Stomach (tissue), 4 donors: ENCODE results near the gene PHF21A.

ENCODE experiments used
- POLR2A ChIP-seq, 4 donors: fragments of 450-650 bp; IDR thresholded peaks; one replicate each; pipeline ENCODE4 v1.6.1; 2016; ENCODE audit warnings: antibody characterized with exemption in 4 of 4, control low read depth in 2 of 4, mild to moderate bottlenecking in 1 of 4, moderate library complexity in 1 of 4
- POLR2AphosphoS5 ChIP-seq, 3 donors: sonication (generic); formaldehyde crosslinking; IDR thresholded peaks; one replicate each; pipeline ENCODE4 v1.6.1; 2016; ENCODE audit warnings: antibody characterized with exemption in 3 of 3
- TF ChIP-seq, protein P1 (sequence below), 7 experiments: fragments of 450-650 bp in 4 of 7; fragments of 200-600 bp in 3 of 7; sonication (generic) in 3 of 7; IDR thresholded peaks; one replicate each; pipeline ENCODE4 v1.5.1; 2016 to 2019; ENCODE audit warnings: antibody characterized with exemption in 7 of 7, control low read depth in 2 of 7, mild to moderate bottlenecking in 1 of 7

- TF ChIP-seq POLR2A (IDR thresholded peaks at IDR 0.05) = no peak
- TF ChIP-seq, protein P1, sequence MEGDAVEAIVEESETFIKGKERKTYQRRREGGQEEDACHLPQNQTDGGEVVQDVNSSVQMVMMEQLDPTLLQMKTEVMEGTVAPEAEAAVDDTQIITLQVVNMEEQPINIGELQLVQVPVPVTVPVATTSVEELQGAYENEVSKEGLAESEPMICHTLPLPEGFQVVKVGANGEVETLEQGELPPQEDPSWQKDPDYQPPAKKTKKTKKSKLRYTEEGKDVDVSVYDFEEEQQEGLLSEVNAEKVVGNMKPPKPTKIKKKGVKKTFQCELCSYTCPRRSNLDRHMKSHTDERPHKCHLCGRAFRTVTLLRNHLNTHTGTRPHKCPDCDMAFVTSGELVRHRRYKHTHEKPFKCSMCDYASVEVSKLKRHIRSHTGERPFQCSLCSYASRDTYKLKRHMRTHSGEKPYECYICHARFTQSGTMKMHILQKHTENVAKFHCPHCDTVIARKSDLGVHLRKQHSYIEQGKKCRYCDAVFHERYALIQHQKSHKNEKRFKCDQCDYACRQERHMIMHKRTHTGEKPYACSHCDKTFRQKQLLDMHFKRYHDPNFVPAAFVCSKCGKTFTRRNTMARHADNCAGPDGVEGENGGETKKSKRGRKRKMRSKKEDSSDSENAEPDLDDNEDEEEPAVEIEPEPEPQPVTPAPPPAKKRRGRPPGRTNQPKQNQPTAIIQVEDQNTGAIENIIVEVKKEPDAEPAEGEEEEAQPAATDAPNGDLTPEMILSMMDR (IDR thresholded peaks at IDR 0.05) = no peak
- TF ChIP-seq POLR2AphosphoS5 (IDR thresholded peaks at IDR 0.05) = no peak
Measured at GRCh38 chr11:46002189-46002588, 119.1 kb downstream of the PHF21A start.
